ENCODE measurements around the gene PODXL.
A peak's percentile ranks its signal among the peaks of the same experiment; 100 is the strongest.

PODXL gene

DNA sequence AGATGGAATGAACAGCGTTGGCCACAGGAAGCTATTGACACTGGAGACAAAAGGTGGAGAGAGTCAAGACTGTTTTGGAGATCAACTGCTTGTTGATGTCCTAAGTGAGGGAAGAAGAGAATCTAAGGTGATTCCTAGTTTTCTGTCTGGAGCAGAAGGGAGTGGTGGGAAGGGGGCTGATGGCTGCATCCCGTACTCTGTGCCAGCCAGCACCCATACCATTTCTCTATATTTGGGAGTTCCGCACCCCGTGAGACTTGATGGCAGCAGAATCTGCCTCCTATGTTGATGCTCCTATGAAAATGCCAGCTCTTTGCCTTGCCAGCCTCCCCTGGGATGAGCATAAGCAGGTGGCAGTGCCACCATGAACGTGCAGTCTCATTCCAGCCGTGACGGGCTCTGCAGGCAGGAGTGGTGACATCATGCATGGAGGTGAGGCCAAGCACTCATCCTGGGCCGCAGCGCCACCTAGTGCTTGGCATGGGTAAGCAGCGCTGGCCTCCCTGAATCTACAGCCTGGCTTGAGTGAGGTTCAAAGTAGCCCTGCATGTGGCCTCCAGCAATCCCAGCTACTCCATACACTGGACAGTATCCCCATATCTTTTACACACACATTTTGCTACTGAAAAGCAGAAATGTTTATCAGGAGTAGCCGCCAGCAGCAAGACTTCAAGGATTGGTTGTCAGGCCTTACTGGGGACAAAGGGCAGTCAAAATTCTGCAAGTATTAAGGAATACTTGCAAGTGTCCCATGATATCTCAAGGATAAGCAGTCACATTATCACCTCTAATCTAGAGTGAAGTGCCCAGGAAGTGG lies 43.0 kb downstream of the PODXL start:
- Histone ChIP-seq H3K27ac (peak overlapping the region in 1 of 2 donors; percentile 43), H3K4me1 (peaks cover 0 to 31% (median 10%) of the 10 kb centered on the region in 4 donors), H3K9me3 (no peaks in the 10 kb centered on the region), H3K36me3 (no peaks in the 10 kb centered on the region), H3K4me3 (no peak overlapping the region), H3K27me3 (no peaks in the 10 kb centered on the region)
- TF ChIP-seq, protein P1, sequence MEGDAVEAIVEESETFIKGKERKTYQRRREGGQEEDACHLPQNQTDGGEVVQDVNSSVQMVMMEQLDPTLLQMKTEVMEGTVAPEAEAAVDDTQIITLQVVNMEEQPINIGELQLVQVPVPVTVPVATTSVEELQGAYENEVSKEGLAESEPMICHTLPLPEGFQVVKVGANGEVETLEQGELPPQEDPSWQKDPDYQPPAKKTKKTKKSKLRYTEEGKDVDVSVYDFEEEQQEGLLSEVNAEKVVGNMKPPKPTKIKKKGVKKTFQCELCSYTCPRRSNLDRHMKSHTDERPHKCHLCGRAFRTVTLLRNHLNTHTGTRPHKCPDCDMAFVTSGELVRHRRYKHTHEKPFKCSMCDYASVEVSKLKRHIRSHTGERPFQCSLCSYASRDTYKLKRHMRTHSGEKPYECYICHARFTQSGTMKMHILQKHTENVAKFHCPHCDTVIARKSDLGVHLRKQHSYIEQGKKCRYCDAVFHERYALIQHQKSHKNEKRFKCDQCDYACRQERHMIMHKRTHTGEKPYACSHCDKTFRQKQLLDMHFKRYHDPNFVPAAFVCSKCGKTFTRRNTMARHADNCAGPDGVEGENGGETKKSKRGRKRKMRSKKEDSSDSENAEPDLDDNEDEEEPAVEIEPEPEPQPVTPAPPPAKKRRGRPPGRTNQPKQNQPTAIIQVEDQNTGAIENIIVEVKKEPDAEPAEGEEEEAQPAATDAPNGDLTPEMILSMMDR (IDR thresholded peaks at IDR 0.05) = peak; percentile 89 to 94
- peak; percentile 81 to 90 for DNase-seq
- intact Hi-C loops (cut with DNase I; ENCODE audit: low total_unique reads) = no loop called here

DNA sequence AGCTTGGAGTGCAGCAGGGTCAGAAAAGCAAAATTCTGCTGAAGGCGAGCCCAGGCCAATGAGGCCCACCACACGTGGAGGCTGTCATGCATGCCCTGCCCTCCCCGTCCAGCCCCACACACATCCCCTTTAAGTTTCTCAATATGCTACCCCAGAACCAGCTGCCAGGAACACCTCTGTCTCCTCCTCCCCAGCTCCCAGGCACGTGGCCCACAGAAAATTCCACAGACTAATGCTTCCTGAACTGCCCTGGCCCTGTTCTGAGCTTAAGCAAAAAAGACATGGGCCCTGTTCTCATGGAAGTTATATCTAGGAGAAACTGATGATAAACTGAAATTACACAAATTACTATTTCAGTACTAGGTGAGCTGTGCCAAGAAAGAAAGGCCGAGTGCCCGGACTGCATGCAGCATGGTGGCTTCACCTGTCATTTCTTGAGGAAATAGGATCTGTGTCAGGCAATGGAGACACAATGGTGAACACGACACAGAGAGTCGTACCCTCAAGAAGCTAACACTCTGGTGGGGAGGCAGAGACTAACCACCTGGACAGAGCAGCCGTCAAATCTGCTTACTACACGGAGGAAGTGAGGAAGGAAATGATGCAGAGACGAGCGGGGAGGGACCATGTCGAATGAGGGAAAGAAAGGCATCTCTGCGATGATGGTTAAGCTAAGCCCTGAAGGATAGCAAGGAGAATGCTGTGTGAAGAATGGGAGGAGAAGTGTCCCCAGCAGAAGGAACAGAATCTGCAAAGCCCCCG lies 44.5 kb downstream of the PODXL start:
- no peak overlapping the region for H3K4me3 ChIP-seq
- no peaks in the 10 kb centered on the region for H3K9me3 ChIP-seq
- TF ChIP-seq, protein P1 (IDR thresholded peaks at IDR 0.05) = no peak
- H3K4me1 ChIP-seq = peaks cover 0 to 34% (median 13%) of the 10 kb centered on the region in 4 donors
- no peak for DNase-seq
- peaks cover 0 to 6% of the 10 kb centered on the region in 2 donors for H3K27me3 ChIP-seq
- peak overlapping the region; percentile 18 to 40 for H3K27ac ChIP-seq
- no peaks in the 10 kb centered on the region for H3K36me3 ChIP-seq
- intact Hi-C loops (cut with DNase I; ENCODE audit: low total_unique reads) = no loop called here

DNA sequence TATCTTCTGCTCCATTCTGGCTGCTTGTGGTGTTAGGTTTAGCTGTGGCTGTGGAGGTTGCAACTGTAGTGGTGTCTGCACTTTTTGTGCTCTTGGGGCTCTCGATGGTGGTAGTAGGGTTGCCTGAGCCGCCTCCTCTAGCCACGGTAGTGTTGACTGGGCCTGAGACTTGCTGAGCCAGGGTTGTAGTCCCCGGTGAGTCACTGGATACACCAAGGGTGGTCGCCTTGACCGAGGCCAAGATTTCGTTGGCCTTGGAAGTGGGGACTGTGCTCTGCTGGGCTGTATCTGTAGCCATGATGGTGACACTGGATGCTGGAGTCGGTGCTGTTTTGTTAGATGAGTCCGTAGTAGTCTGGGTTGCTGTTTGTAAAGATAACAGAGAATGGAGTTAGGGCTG lies 45.4 kb downstream of the PODXL start:
- intact Hi-C loops (cut with DNase I; ENCODE audit: low total_unique reads) = no loop called here
- Histone ChIP-seq H3K36me3 (peaks cover 0 to 3% (median 0%) of the 10 kb centered on the region in 3 donors), H3K27ac (no peak overlapping the region)

GRCh38 chr7:131509781-131510180 lies 46.6 kb downstream of the PODXL start:
- H3K4me3 ChIP-seq = no peak overlapping the region
- H3K36me3 ChIP-seq = peaks cover 0 to 10% (median 0%) of the 10 kb centered on the region in 3 donors
- TF ChIP-seq, protein P1 (IDR thresholded peaks at IDR 0.05) = no peak
- H3K4me1 ChIP-seq = peaks cover 0 to 28% (median 12%) of the 10 kb centered on the region in 4 donors
- no peak for DNase-seq
- peaks cover 0 to 17% of the 10 kb centered on the region in 2 donors for H3K27me3 ChIP-seq
- intact Hi-C loops (cut with DNase I; ENCODE audit: low total_unique reads) = no loop called here
- no peaks in the 10 kb centered on the region for H3K9me3 ChIP-seq
- H3K27ac ChIP-seq = no peak overlapping the region

More for the DNA sequence above, 45.4 kb downstream of the PODXL start:
- Histone ChIP-seq H3K9me3 (no peaks in the 10 kb centered on the region), H3K27me3 (peaks cover 0 to 15% of the 10 kb centered on the region in 2 donors), H3K4me1 (peaks cover 0 to 34% (median 13%) of the 10 kb centered on the region in 4 donors), H3K4me3 (no peak overlapping the region)
- DNase-seq = no peak
- TF ChIP-seq, protein P1 (IDR thresholded peaks at IDR 0.05) = no peak

DNA sequence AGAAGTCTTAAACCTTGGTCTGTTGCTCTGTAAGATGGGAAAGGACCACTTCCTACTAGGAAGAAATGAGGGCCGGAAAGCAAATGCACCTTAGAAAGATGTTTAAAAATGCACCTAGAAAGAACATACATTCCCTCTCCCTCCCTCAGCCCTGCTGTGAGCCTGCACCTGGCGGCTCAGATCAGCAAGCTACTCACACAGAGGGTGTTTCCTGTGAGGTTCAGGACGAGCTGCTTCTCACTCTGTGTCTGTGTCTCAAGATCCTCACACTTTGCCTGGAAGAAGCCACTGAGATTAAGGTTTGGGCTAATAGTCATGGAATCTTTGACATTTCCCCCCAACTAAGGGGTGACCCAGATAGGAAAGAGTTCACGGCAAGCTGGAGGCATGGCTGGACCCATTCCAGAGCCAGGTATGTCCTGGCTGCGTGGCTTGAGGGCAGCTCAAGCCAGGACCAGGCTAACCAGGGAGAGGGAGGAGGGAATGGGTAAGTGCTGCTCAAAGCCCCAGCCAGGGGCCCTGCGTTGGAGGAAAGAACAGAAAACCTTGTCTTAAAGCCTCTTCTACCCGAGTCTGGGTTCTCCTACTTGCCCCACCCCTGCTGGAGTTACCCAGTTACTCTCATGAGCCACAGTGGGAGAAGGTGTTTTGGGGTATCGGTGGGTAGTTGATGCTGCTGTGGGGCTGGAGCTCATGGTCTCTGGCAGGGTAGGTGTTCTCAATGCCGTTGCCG lies 47.5 kb downstream of the PODXL start:
- H3K4me1 ChIP-seq = peaks cover 0 to 20% (median 12%) of the 10 kb centered on the region in 4 donors
- intact Hi-C loops (cut with DNase I; ENCODE audit: low total_unique reads) = loop anchor here (1.0 kb wide), 1 partner anchor 145 kb away; no protein-coding TSS in a partner anchor
- no peak overlapping the region for H3K4me3 ChIP-seq
- H3K27me3 ChIP-seq = peaks cover 0 to 17% of the 10 kb centered on the region in 2 donors
- no peak overlapping the region for H3K27ac ChIP-seq
- no peak for DNase-seq
- H3K9me3 ChIP-seq = no peaks in the 10 kb centered on the region
- TF ChIP-seq, protein P1 (IDR thresholded peaks at IDR 0.05) = no peak
- peaks cover 0 to 10% (median 0%) of the 10 kb centered on the region in 3 donors for H3K36me3 ChIP-seq

Data from tibial artery (tissue), 4 donors.